ENCODE measurements around the gene FBXO47.

Gene FBXO47

GRCh38 chr17:38897671-38898290, 69.4 kb downstream of the FBXO47 start:
- no peak overlapping the region for H2AK5ac ChIP-seq (ENCODE audit: low read length)
- H3K4me3 ChIP-seq (ENCODE audit: low read length): no peak overlapping the region
- H3K4ac ChIP-seq (ENCODE audit: low read depth, low read length): no peak overlapping the region
- no peak overlapping the region for H4K8ac ChIP-seq (ENCODE audit: low read depth, low read length)
- no peak overlapping the region for H3K4me2 ChIP-seq (ENCODE audit: low read length)
- no peak overlapping the region for H2BK120ac ChIP-seq (ENCODE audit: low read depth, low read length)
- no peak overlapping the region for H3K23ac ChIP-seq (ENCODE audit: low read length)
- no peaks in the 10 kb centered on the region for H3K79me2 ChIP-seq (ENCODE audit: control insufficient read depth, insufficient read depth, low read length)
- no peak overlapping the region for H3K9ac ChIP-seq (ENCODE audit: low read length)
- peaks cover 4% of the 10 kb centered on the region for H3K36me3 ChIP-seq (ENCODE audit: control insufficient read depth, insufficient read depth, low read length)
- no peak overlapping the region for H2BK5ac ChIP-seq (ENCODE audit: low read length)
- WGBS (ENCODE audit: extremely low coverage, insufficient coverage, low lambda C conversion rate): no CpG with 5 or more reads among the region's 12 CpGs
- H2BK15ac ChIP-seq (replicated peaks; ENCODE audit: low read depth): no peak overlapping the region
- H3K4me1 ChIP-seq (ENCODE audit: control insufficient read depth, low read depth, low read length): peaks cover 4% of the 10 kb centered on the region
- H3K18ac ChIP-seq (ENCODE audit: low read length): no peak overlapping the region
- H3K27ac ChIP-seq (ENCODE audit: low read depth, low read length): no peak overlapping the region
- DNase-seq: no peak
- H3K56ac ChIP-seq (ENCODE audit: low read length): no peak overlapping the region
- peaks cover 12% of the 10 kb centered on the region for H3K79me1 ChIP-seq (ENCODE audit: low read length)
- no peaks in the 10 kb centered on the region for H3K27me3 ChIP-seq (ENCODE audit: insufficient read depth, low read length, poor library complexity)
- H4K5ac ChIP-seq (ENCODE audit: low read length): no peak overlapping the region

- H4K5ac ChIP-seq (ENCODE audit: low read length): no peak overlapping the region
- H2BK120ac ChIP-seq (ENCODE audit: low read depth, low read length): no peak overlapping the region
- no peaks in the 10 kb centered on the region for H3K27me3 ChIP-seq (ENCODE audit: insufficient read depth, low read length, poor library complexity)
- no peak overlapping the region for H3K9ac ChIP-seq (ENCODE audit: low read length)
- H3K4me1 ChIP-seq (ENCODE audit: control insufficient read depth, low read depth, low read length): peaks cover 4% of the 10 kb centered on the region
- no peak overlapping the region for H3K23ac ChIP-seq (ENCODE audit: low read length)
- H2BK5ac ChIP-seq (ENCODE audit: low read length): no peak overlapping the region
- no peak overlapping the region for H3K4me3 ChIP-seq (ENCODE audit: low read length)
- H2BK15ac ChIP-seq (replicated peaks; ENCODE audit: low read depth): no peak overlapping the region
- no peak overlapping the region for H3K4me2 ChIP-seq (ENCODE audit: low read length)
- H4K8ac ChIP-seq (ENCODE audit: low read depth, low read length): no peak overlapping the region
- H3K27ac ChIP-seq (ENCODE audit: low read depth, low read length): no peak overlapping the region
- no CpG with 5 or more reads among the region's 6 CpGs for WGBS (ENCODE audit: extremely low coverage, insufficient coverage, low lambda C conversion rate)
- H3K18ac ChIP-seq (ENCODE audit: low read length): no peak overlapping the region
- peaks cover 4% of the 10 kb centered on the region for H3K36me3 ChIP-seq (ENCODE audit: control insufficient read depth, insufficient read depth, low read length)
- DNase-seq: no peak
- no peaks in the 10 kb centered on the region for H3K79me2 ChIP-seq (ENCODE audit: control insufficient read depth, insufficient read depth, low read length)
- peaks cover 12% of the 10 kb centered on the region for H3K79me1 ChIP-seq (ENCODE audit: low read length)
- H3K4ac ChIP-seq (ENCODE audit: low read depth, low read length): no peak overlapping the region
- no peak overlapping the region for H2AK5ac ChIP-seq (ENCODE audit: low read length)
- no peak overlapping the region for H3K56ac ChIP-seq (ENCODE audit: low read length)
These were observed 70.0 kb downstream of the FBXO47 start for GRCh38 chr17:38897176-38897575.

- H2BK5ac ChIP-seq (ENCODE audit: low read length): no peak overlapping the region
- no peak overlapping the region for H3K4me2 ChIP-seq (ENCODE audit: low read length)
- no peak overlapping the region for H2BK120ac ChIP-seq (ENCODE audit: low read depth, low read length)
- peaks cover 3% of the 10 kb centered on the region for H3K4me1 ChIP-seq (ENCODE audit: control insufficient read depth, low read depth, low read length)
- no peak overlapping the region for H3K23ac ChIP-seq (ENCODE audit: low read length)
- peaks cover 5% of the 10 kb centered on the region for H3K36me3 ChIP-seq (ENCODE audit: control insufficient read depth, insufficient read depth, low read length)
- no peak overlapping the region for H3K4me3 ChIP-seq (ENCODE audit: low read length)
- H3K79me1 ChIP-seq (ENCODE audit: low read length): peaks cover 12% of the 10 kb centered on the region
- no peak overlapping the region for H3K18ac ChIP-seq (ENCODE audit: low read length)
- H3K27me3 ChIP-seq (ENCODE audit: insufficient read depth, low read length, poor library complexity): no peaks in the 10 kb centered on the region
- no peak overlapping the region for H2AK5ac ChIP-seq (ENCODE audit: low read length)
- H3K9ac ChIP-seq (ENCODE audit: low read length): no peak overlapping the region
- H3K56ac ChIP-seq (ENCODE audit: low read length): no peak overlapping the region
- H3K4ac ChIP-seq (ENCODE audit: low read depth, low read length): no peak overlapping the region
- DNase-seq: peak; percentile 82
- no CpG with 5 or more reads among the region's 13 CpGs for WGBS (ENCODE audit: extremely low coverage, insufficient coverage, low lambda C conversion rate)
- no peak overlapping the region for H2BK15ac ChIP-seq (replicated peaks; ENCODE audit: low read depth)
- no peaks in the 10 kb centered on the region for H3K79me2 ChIP-seq (ENCODE audit: control insufficient read depth, insufficient read depth, low read length)
- H4K8ac ChIP-seq (ENCODE audit: low read depth, low read length): no peak overlapping the region
- H4K5ac ChIP-seq (ENCODE audit: low read length): no peak overlapping the region
- H3K27ac ChIP-seq (ENCODE audit: low read depth, low read length): no peak overlapping the region
These were observed 70.8 kb downstream of the FBXO47 start for GRCh38 chr17:38896346-38896954.

GRCh38 chr17:38894276-38894675, 72.9 kb downstream of the FBXO47 start:
- Histone ChIP-seq H3K4ac (ENCODE audit: low read depth, low read length) (no peak overlapping the region), H2BK120ac (ENCODE audit: low read depth, low read length) (no peak overlapping the region), H2BK15ac (replicated peaks; ENCODE audit: low read depth) (no peak overlapping the region), H3K18ac (ENCODE audit: low read length) (no peak overlapping the region), H3K9ac (ENCODE audit: low read length) (no peak overlapping the region), H4K5ac (ENCODE audit: low read length) (no peak overlapping the region), H3K4me2 (ENCODE audit: low read length) (no peak overlapping the region), H3K79me1 (ENCODE audit: low read length) (peaks cover 16% of the 10 kb centered on the region), H3K79me2 (ENCODE audit: control insufficient read depth, insufficient read depth, low read length) (no peaks in the 10 kb centered on the region), H3K56ac (ENCODE audit: low read length) (no peak overlapping the region), H3K27ac (ENCODE audit: low read depth, low read length) (no peak overlapping the region), H3K4me3 (ENCODE audit: low read length) (no peak overlapping the region), H4K8ac (ENCODE audit: low read depth, low read length) (no peak overlapping the region), H3K4me1 (ENCODE audit: control insufficient read depth, low read depth, low read length) (no peaks in the 10 kb centered on the region), H2BK5ac (ENCODE audit: low read length) (no peak overlapping the region), H3K23ac (ENCODE audit: low read length) (no peak overlapping the region), H2AK5ac (ENCODE audit: low read length) (no peak overlapping the region), H3K36me3 (ENCODE audit: control insufficient read depth, insufficient read depth, low read length) (peaks cover 6% of the 10 kb centered on the region), H3K27me3 (ENCODE audit: insufficient read depth, low read length, poor library complexity) (no peaks in the 10 kb centered on the region)
- no CpG with 5 or more reads among the region's 7 CpGs for WGBS (ENCODE audit: extremely low coverage, insufficient coverage, low lambda C conversion rate)
- DNase-seq: peak; percentile 84

- no peaks in the 10 kb centered on the region for H3K79me2 ChIP-seq (ENCODE audit: control insufficient read depth, insufficient read depth, low read length)
- no peak overlapping the region for H4K8ac ChIP-seq (ENCODE audit: low read depth, low read length)
- peaks cover 6% of the 10 kb centered on the region for H3K36me3 ChIP-seq (ENCODE audit: control insufficient read depth, insufficient read depth, low read length)
- H2BK5ac ChIP-seq (ENCODE audit: low read length): no peak overlapping the region
- H3K27ac ChIP-seq (ENCODE audit: low read depth, low read length): no peak overlapping the region
- no peak overlapping the region for H2BK15ac ChIP-seq (replicated peaks; ENCODE audit: low read depth)
- no peak overlapping the region for H4K5ac ChIP-seq (ENCODE audit: low read length)
- H2AK5ac ChIP-seq (ENCODE audit: low read length): no peak overlapping the region
- H3K4ac ChIP-seq (ENCODE audit: low read depth, low read length): no peak overlapping the region
- DNase-seq: peak; percentile 49
- no peaks in the 10 kb centered on the region for H3K27me3 ChIP-seq (ENCODE audit: insufficient read depth, low read length, poor library complexity)
- no CpG with 5 or more reads among the region's 6 CpGs for WGBS (ENCODE audit: extremely low coverage, insufficient coverage, low lambda C conversion rate)
- no peaks in the 10 kb centered on the region for H3K4me1 ChIP-seq (ENCODE audit: control insufficient read depth, low read depth, low read length)
- H3K56ac ChIP-seq (ENCODE audit: low read length): peak overlapping the region; percentile 43
- no peak overlapping the region for H2BK120ac ChIP-seq (ENCODE audit: low read depth, low read length)
- H3K9ac ChIP-seq (ENCODE audit: low read length): no peak overlapping the region
- no peak overlapping the region for H3K4me2 ChIP-seq (ENCODE audit: low read length)
- H3K4me3 ChIP-seq (ENCODE audit: low read length): no peak overlapping the region
- H3K18ac ChIP-seq (ENCODE audit: low read length): no peak overlapping the region
- peaks cover 17% of the 10 kb centered on the region for H3K79me1 ChIP-seq (ENCODE audit: low read length)
- H3K23ac ChIP-seq (ENCODE audit: low read length): no peak overlapping the region
These were observed 73.6 kb downstream of the FBXO47 start for GRCh38 chr17:38893607-38894006.

GRCh38 chr17:38893113-38893512, 74.1 kb downstream of the FBXO47 start:
- H2BK5ac ChIP-seq (ENCODE audit: low read length): no peak overlapping the region
- H3K27me3 ChIP-seq (ENCODE audit: insufficient read depth, low read length, poor library complexity): no peaks in the 10 kb centered on the region
- no CpG with 5 or more reads among the region's 5 CpGs for WGBS (ENCODE audit: extremely low coverage, insufficient coverage, low lambda C conversion rate)
- H3K27ac ChIP-seq (ENCODE audit: low read depth, low read length): no peak overlapping the region
- H4K5ac ChIP-seq (ENCODE audit: low read length): no peak overlapping the region
- no peak overlapping the region for H3K18ac ChIP-seq (ENCODE audit: low read length)
- H3K4me3 ChIP-seq (ENCODE audit: low read length): no peak overlapping the region
- DNase-seq: peak; percentile 24
- H3K56ac ChIP-seq (ENCODE audit: low read length): no peak overlapping the region
- no peak overlapping the region for H4K8ac ChIP-seq (ENCODE audit: low read depth, low read length)
- H3K23ac ChIP-seq (ENCODE audit: low read length): no peak overlapping the region
- no peak overlapping the region for H2BK120ac ChIP-seq (ENCODE audit: low read depth, low read length)
- H3K9ac ChIP-seq (ENCODE audit: low read length): no peak overlapping the region
- H2AK5ac ChIP-seq (ENCODE audit: low read length): no peak overlapping the region
- no peak overlapping the region for H3K4me2 ChIP-seq (ENCODE audit: low read length)
- H3K4ac ChIP-seq (ENCODE audit: low read depth, low read length): no peak overlapping the region
- peaks cover 6% of the 10 kb centered on the region for H3K36me3 ChIP-seq (ENCODE audit: control insufficient read depth, insufficient read depth, low read length)
- H2BK15ac ChIP-seq (replicated peaks; ENCODE audit: low read depth): no peak overlapping the region
- H3K79me2 ChIP-seq (ENCODE audit: control insufficient read depth, insufficient read depth, low read length): no peaks in the 10 kb centered on the region
- H3K4me1 ChIP-seq (ENCODE audit: control insufficient read depth, low read depth, low read length): no peaks in the 10 kb centered on the region
- H3K79me1 ChIP-seq (ENCODE audit: low read length): peaks cover 15% of the 10 kb centered on the region
